NT2/D1 (cell line): ENCODE measurements around the gene SYT1.

Experiments
- DNase-seq: peaks from one replicate; pipeline ENCODE4 v3.0.0-alpha.2; 2011; ENCODE audit warnings: low read depth, low spot score
- H3K27me3 ChIP-seq: 2 replicates; pipeline ENCODE4 v1.6.0; 2011; ENCODE audit warnings: mild to moderate bottlenecking; ENCODE audit not compliant: insufficient read length, insufficient read depth
- H3K36me3 ChIP-seq: 2 replicates; pipeline ENCODE4 v1.6.1; 2011; ENCODE audit warnings: mild to moderate bottlenecking, low read length, mixed read lengths; ENCODE audit not compliant: insufficient read depth, insufficient read length
- H3K4me1 ChIP-seq: 2 replicates; pipeline ENCODE4 v1.5.1; 2011; ENCODE audit not compliant: insufficient read depth, insufficient read length
- H3K4me3 ChIP-seq: 2 replicates; pipeline ENCODE4 v1.5.1; 2011; ENCODE audit warnings: low read depth; ENCODE audit not compliant: insufficient read length
- H3K9ac ChIP-seq: 2 replicates; pipeline ENCODE4 v1.6.0; 2011; ENCODE audit warnings: low read depth; ENCODE audit not compliant: insufficient read length
- H3K9me3 ChIP-seq: 2 replicates; pipeline ENCODE4 v1.5.1; 2011; ENCODE audit warnings: mild to moderate bottlenecking, low read length; ENCODE audit not compliant: insufficient read depth
- SUZ12 ChIP-seq: IDR thresholded peaks from 2 replicates; pipeline ENCODE4 v1.6.1; 2011; ENCODE audit not compliant: insufficient read length, insufficient read depth; ENCODE audit errors: extremely low read depth
- YY1 ChIP-seq: IDR thresholded peaks from 2 replicates; pipeline ENCODE4 v1.6.1; 2011; ENCODE audit not compliant: insufficient read length, insufficient read depth
- ZNF274 ChIP-seq: IDR thresholded peaks from 2 replicates; pipeline ENCODE4 v1.6.1; 2011; ENCODE audit warnings: mild to moderate bottlenecking, low read depth, low read length

SYT1 gene

GRCh38 chr12:79441534-79441933, 577.0 kb downstream of the SYT1 start:
- H3K4me1 ChIP-seq = peaks cover 2% of the 10 kb centered on the region
- no peak for DNase-seq
- TF ChIP-seq YY1 (no peak), ZNF274 (no peak), SUZ12 (no peak)
- H3K36me3 ChIP-seq = no peaks in the 10 kb centered on the region
- no peaks in the 10 kb centered on the region for H3K27me3 ChIP-seq
- H3K9me3 ChIP-seq = no peaks in the 10 kb centered on the region
- no peak overlapping the region for H3K9ac ChIP-seq
- H3K4me3 ChIP-seq = no peak overlapping the region

- no peaks in the 10 kb centered on the region for H3K9me3 ChIP-seq
- no peaks in the 10 kb centered on the region for H3K36me3 ChIP-seq
- H3K4me1 ChIP-seq = peaks cover 2% of the 10 kb centered on the region
- H3K27me3 ChIP-seq = no peaks in the 10 kb centered on the region
- TF ChIP-seq SUZ12 = no peak
- no peak overlapping the region for H3K4me3 ChIP-seq
- H3K9ac ChIP-seq = no peak overlapping the region
- no peak for DNase-seq
Measured at GRCh38 chr12:79442396-79442795, 577.8 kb downstream of the SYT1 start.

DNA sequence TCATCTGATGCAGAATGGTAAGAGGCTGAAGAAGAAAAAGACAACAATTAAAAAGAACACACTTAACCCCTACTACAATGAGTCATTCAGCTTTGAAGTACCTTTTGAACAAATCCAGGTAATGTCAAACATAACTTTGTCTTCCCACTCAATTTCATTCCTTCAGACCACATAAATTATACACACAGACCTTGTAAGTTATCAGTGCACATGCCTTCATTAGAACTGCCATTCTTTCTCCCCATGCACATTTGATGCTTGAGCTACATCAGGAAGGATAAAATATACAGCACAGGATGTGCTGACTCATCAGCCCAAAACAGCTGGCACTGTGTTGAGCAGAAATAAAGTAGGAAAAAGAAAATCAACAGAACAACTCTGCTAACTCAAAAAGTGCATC, 579.5 kb downstream of the SYT1 start:
- no peak for DNase-seq
- Histone ChIP-seq H3K9me3 (no peaks in the 10 kb centered on the region), H3K36me3 (no peaks in the 10 kb centered on the region), H3K4me1 (peaks cover 2% of the 10 kb centered on the region), H3K9ac (no peak overlapping the region), H3K27me3 (no peaks in the 10 kb centered on the region), H3K4me3 (no peak overlapping the region)
- TF ChIP-seq SUZ12 (no peak), YY1 (no peak), ZNF274 (no peak)

GRCh38 chr12:79448816-79449215, 584.2 kb downstream of the SYT1 start:
- H3K27me3 ChIP-seq = no peaks in the 10 kb centered on the region
- no peak overlapping the region for H3K4me3 ChIP-seq
- H3K36me3 ChIP-seq = no peaks in the 10 kb centered on the region
- H3K9ac ChIP-seq = no peak overlapping the region
- TF ChIP-seq YY1 (no peak), SUZ12 (no peak), ZNF274 (no peak)
- peaks cover 2% of the 10 kb centered on the region for H3K4me1 ChIP-seq
- no peaks in the 10 kb centered on the region for H3K9me3 ChIP-seq
- DNase-seq = no peak

DNA sequence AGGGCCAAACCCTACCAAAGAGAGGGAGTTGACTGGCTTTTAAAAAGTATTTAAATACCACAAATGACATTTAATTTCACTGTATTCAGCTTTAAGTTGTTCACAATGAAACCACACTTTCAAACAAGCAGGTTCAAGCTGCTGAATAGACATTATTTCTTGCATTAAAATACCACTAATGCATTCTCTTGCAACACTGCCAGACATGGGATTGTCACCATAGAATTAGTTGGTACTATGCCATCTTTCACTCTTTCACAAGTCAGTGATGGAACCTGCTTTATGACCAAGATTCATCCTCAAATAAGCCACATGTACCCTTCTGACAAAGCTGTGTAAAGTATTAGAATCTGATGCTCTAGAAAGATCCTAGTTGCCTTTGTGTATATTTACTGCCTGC, 586.8 kb downstream of the SYT1 start:
- TF ChIP-seq YY1 (no peak), ZNF274 (no peak)
- Histone ChIP-seq H3K9me3 (no peaks in the 10 kb centered on the region), H3K4me1 (no peaks in the 10 kb centered on the region), H3K4me3 (no peak overlapping the region), H3K9ac (no peak overlapping the region), H3K36me3 (no peaks in the 10 kb centered on the region), H3K27me3 (no peaks in the 10 kb centered on the region)
- no peak for DNase-seq

- Histone ChIP-seq H3K36me3 (no peaks in the 10 kb centered on the region), H3K4me1 (no peaks in the 10 kb centered on the region), H3K4me3 (no peak overlapping the region), H3K27me3 (no peaks in the 10 kb centered on the region), H3K9ac (no peak overlapping the region), H3K9me3 (no peaks in the 10 kb centered on the region)
- DNase-seq = no peak
- TF ChIP-seq ZNF274 = no peak
- TF ChIP-seq SUZ12 = no peak
- TF ChIP-seq YY1 = no peak
Measured at GRCh38 chr12:79451978-79452377, 587.4 kb downstream of the SYT1 start.

DNA sequence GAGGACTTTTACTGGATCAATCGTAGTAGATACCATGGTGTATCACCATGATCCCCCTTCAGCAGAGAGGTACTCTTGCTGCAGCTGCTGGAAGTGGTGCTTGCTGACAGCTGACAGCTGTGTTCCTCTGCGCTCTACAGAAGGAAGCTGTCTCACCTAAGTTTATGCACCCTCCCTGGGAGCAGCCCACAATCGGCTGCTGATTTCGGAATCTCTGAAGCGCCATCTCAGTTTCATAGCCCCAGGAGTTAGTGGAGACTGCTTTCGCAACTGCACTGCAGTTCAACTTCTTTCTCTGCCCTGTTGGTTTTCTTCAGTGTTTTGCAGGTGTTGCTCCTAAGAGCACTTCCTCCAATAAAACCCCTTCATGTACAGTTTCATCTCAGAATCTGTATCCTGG, 588.3 kb downstream of the SYT1 start:
- DNase-seq = no peak

GRCh38 chr12:79453820-79454219, 589.2 kb downstream of the SYT1 start:
- no peak overlapping the region for H3K9ac ChIP-seq
- H3K36me3 ChIP-seq = no peaks in the 10 kb centered on the region
- no peaks in the 10 kb centered on the region for H3K27me3 ChIP-seq
- no peak for DNase-seq
- no peak overlapping the region for H3K4me3 ChIP-seq
- H3K9me3 ChIP-seq = no peaks in the 10 kb centered on the region
- H3K4me1 ChIP-seq = no peaks in the 10 kb centered on the region
- no peak for TF ChIP-seq YY1
- TF ChIP-seq SUZ12 = no peak
- TF ChIP-seq ZNF274 = no peak

More for the DNA sequence above, 588.3 kb downstream of the SYT1 start:
- no peak for TF ChIP-seq YY1
- TF ChIP-seq ZNF274 = no peak
- no peak for TF ChIP-seq SUZ12
- Histone ChIP-seq H3K36me3 (no peaks in the 10 kb centered on the region), H3K27me3 (no peaks in the 10 kb centered on the region), H3K4me1 (no peaks in the 10 kb centered on the region), H3K9me3 (no peaks in the 10 kb centered on the region), H3K9ac (no peak overlapping the region), H3K4me3 (no peak overlapping the region)
